GM19023 (cell line): ENCODE data around the gene PCDHB9.
"Not testable (repeated sequence)": the region's sequence is repeated elsewhere in the genome, so short reads cannot be mapped to it uniquely, and the experiment has no call there.

Source experiments
- ATAC-seq: cut with Tn5 transposase; IDR thresholded peaks from one replicate; pipeline ENCODE4 v1.9.1; 2021; ENCODE audit warnings: mild to moderate bottlenecking, moderate library complexity; ENCODE audit not compliant: unreplicated experiment

The PCDHB9 gene

GRCh38 chr5:141234109-141234667 lies 47.2 kb downstream of the PCDHB9 start:
- ATAC-seq, result no peak

GRCh38 chr5:141235922-141236321 lies 49.0 kb downstream of the PCDHB9 start:
- not testable (repeated sequence) for ATAC-seq

GRCh38 chr5:141236516-141237313 lies 49.8 kb downstream of the PCDHB9 start:
- ATAC-seq, result no peak
